Measurements from ENCODE around the gene BCL7C. TPM values are rescaled to one million over a fixed set of nuclear protein-coding genes. Genes with fewer than 3 reads are reported as not detected.

BCL7C gene
- total RNA-seq, 2 donors from 2014 or later, result 22.5 to 22.8 TPM

- Mint-ChIP-seq H3K4me3 (peak overlapping the region; percentile 53), H3K4me1 (peaks cover 32% of the 10 kb centered on the region), H3K27ac (peak overlapping the region; percentile 83), H3K36me3 (ENCODE audit: low read depth) (peaks cover 2% of the 10 kb centered on the region), H3K27me3 (no peaks in the 10 kb centered on the region)
- H3K9me3 ChIP-seq (ENCODE audit: control insufficient read depth, low read length, poor library complexity, severe bottlenecking), result no peaks in the 10 kb centered on the region
- ATAC-seq, result no peak
- DNase-seq, result no peak
Measured at GRCh38 chr16:30925995-30926811, 32.3 kb upstream of the BCL7C start.

GRCh38 chr16:30925632-30925987 is 31.7 kb upstream of the BCL7C start:
- Mint-ChIP-seq H3K4me3 (peak overlapping the region; percentile 28), H3K27ac (peak overlapping the region; percentile 83), H3K36me3 (ENCODE audit: low read depth) (no peaks in the 10 kb centered on the region), H3K4me1 (peaks cover 29% of the 10 kb centered on the region), H3K27me3 (no peaks in the 10 kb centered on the region)
- H3K9me3 ChIP-seq (ENCODE audit: control insufficient read depth, low read length, poor library complexity, severe bottlenecking), result no peaks in the 10 kb centered on the region
- no peak for DNase-seq
- ATAC-seq, result no peak

- H3K9me3 ChIP-seq (ENCODE audit: control insufficient read depth, low read length, poor library complexity, severe bottlenecking), result no peaks in the 10 kb centered on the region
- ATAC-seq (no peak), DNase-seq (no peak)
- H3K36me3 Mint-ChIP-seq (ENCODE audit: low read depth), result no peaks in the 10 kb centered on the region
- no peaks in the 10 kb centered on the region for H3K27me3 Mint-ChIP-seq
- H3K27ac Mint-ChIP-seq, result peak overlapping the region; percentile 54
- peak overlapping the region; percentile 83 for H3K4me3 Mint-ChIP-seq
- peaks cover 29% of the 10 kb centered on the region for H3K4me1 Mint-ChIP-seq
Measured at GRCh38 chr16:30924913-30925631, 31.2 kb upstream of the BCL7C start.

GRCh38 chr16:30924076-30924912 is 30.4 kb upstream of the BCL7C start:
- Mint-ChIP-seq H3K4me1 (peaks cover 29% of the 10 kb centered on the region), H3K4me3 (peak overlapping the region; percentile 83), H3K36me3 (ENCODE audit: low read depth) (no peaks in the 10 kb centered on the region), H3K27me3 (no peaks in the 10 kb centered on the region), H3K27ac (peak overlapping the region; percentile 54)
- no peaks in the 10 kb centered on the region for H3K9me3 ChIP-seq (ENCODE audit: control insufficient read depth, low read length, poor library complexity, severe bottlenecking)
- no peak for ATAC-seq
- DNase-seq, result no peak

- peak within 1 kb of the TSS; percentile 98 for H3K27ac Mint-ChIP-seq
- no peaks in the 10 kb centered on the region for H3K9me3 ChIP-seq (ENCODE audit: control insufficient read depth, low read length, poor library complexity, severe bottlenecking)
- H3K4me3 Mint-ChIP-seq, result peak within 1 kb of the TSS; percentile 99
- no peaks in the 10 kb centered on the region for H3K36me3 Mint-ChIP-seq (ENCODE audit: low read depth)
- no peak for DNase-seq
- H3K4me1 Mint-ChIP-seq, result peaks cover 29% of the 10 kb centered on the region
- no peaks in the 10 kb centered on the region for H3K27me3 Mint-ChIP-seq
- no peak for ATAC-seq
Measured at GRCh38 chr16:30923554-30924075, 29.7 kb upstream of the BCL7C start, which contains the start of gene FBXL19. FBXL19 (plus strand) TSS chr16:30923572; CDS start chr16:30925755, 2,183 bp downstream.

- DNase-seq (peak; percentile 89 to 94 (median 91)), ATAC-seq (peak; percentile 74)
- H3K9me3 ChIP-seq (ENCODE audit: control insufficient read depth, low read length, poor library complexity, severe bottlenecking), result no peaks in the 10 kb centered on the region
- Mint-ChIP-seq H3K4me1 (peaks cover 29% of the 10 kb centered on the region), H3K27me3 (no peaks in the 10 kb centered on the region), H3K27ac (peak overlapping the region; percentile 98), H3K4me3 (peak overlapping the region; percentile 99), H3K36me3 (ENCODE audit: low read depth) (no peaks in the 10 kb centered on the region)
Measured at GRCh38 chr16:30922960-30923535, 29.2 kb upstream of the BCL7C start.

- peak overlapping the region; percentile 98 for H3K27ac Mint-ChIP-seq
- DNase-seq (peak; percentile 97 to 99 (median 97)), ATAC-seq (peak; percentile 81)
- H3K4me3 Mint-ChIP-seq, result peak overlapping the region; percentile 99
- no peaks in the 10 kb centered on the region for H3K27me3 Mint-ChIP-seq
- peaks cover 29% of the 10 kb centered on the region for H3K4me1 Mint-ChIP-seq
- H3K36me3 Mint-ChIP-seq (ENCODE audit: low read depth), result no peaks in the 10 kb centered on the region
- H3K9me3 ChIP-seq (ENCODE audit: control insufficient read depth, low read length, poor library complexity, severe bottlenecking), result no peaks in the 10 kb centered on the region
Measured at GRCh38 chr16:30922420-30922959, 28.6 kb upstream of the BCL7C start.

GRCh38 chr16:30921748-30922419 is 28.0 kb upstream of the BCL7C start:
- Mint-ChIP-seq H3K27ac (peak overlapping the region; percentile 98), H3K4me1 (peaks cover 29% of the 10 kb centered on the region), H3K36me3 (ENCODE audit: low read depth) (no peaks in the 10 kb centered on the region), H3K4me3 (peak overlapping the region; percentile 99), H3K27me3 (no peaks in the 10 kb centered on the region)
- DNase-seq (peak; percentile 78 to 83 (median 79)), ATAC-seq (no peak)
- no peaks in the 10 kb centered on the region for H3K9me3 ChIP-seq (ENCODE audit: control insufficient read depth, low read length, poor library complexity, severe bottlenecking)

- Mint-ChIP-seq H3K36me3 (ENCODE audit: low read depth) (no peaks in the 10 kb centered on the region), H3K4me1 (peaks cover 25% of the 10 kb centered on the region), H3K27ac (peak overlapping the region; percentile 98), H3K27me3 (no peaks in the 10 kb centered on the region), H3K4me3 (peak overlapping the region; percentile 99)
- DNase-seq (no peak), ATAC-seq (no peak)
- H3K9me3 ChIP-seq (ENCODE audit: control insufficient read depth, low read length, poor library complexity, severe bottlenecking), result no peaks in the 10 kb centered on the region
Measured at GRCh38 chr16:30921459-30921747, 27.5 kb upstream of the BCL7C start.

- DNase-seq, result no peak
- H3K9me3 ChIP-seq (ENCODE audit: control insufficient read depth, low read length, poor library complexity, severe bottlenecking), result no peaks in the 10 kb centered on the region
- H3K4me3 Mint-ChIP-seq, result peak overlapping the region; percentile 47
- H3K36me3 Mint-ChIP-seq (ENCODE audit: low read depth), result no peaks in the 10 kb centered on the region
- H3K4me1 Mint-ChIP-seq, result peaks cover 20% of the 10 kb centered on the region
- H3K27me3 Mint-ChIP-seq, result no peaks in the 10 kb centered on the region
- no peak for ATAC-seq
- peak overlapping the region; percentile 98 for H3K27ac Mint-ChIP-seq
Measured at GRCh38 chr16:30920891-30921290, 27.0 kb upstream of the BCL7C start.

- no peaks in the 10 kb centered on the region for H3K9me3 ChIP-seq (ENCODE audit: control insufficient read depth, low read length, poor library complexity, severe bottlenecking)
- Mint-ChIP-seq H3K27ac (no peak overlapping the region), H3K4me3 (no peak overlapping the region), H3K27me3 (no peaks in the 10 kb centered on the region), H3K36me3 (ENCODE audit: low read depth) (no peaks in the 10 kb centered on the region), H3K4me1 (peaks cover 11% of the 10 kb centered on the region)
- no peak for DNase-seq
- no peak for ATAC-seq
Measured at GRCh38 chr16:30918614-30919013, 24.7 kb upstream of the BCL7C start.

- H3K9me3 ChIP-seq (ENCODE audit: control insufficient read depth, low read length, poor library complexity, severe bottlenecking), result no peaks in the 10 kb centered on the region
- Mint-ChIP-seq H3K36me3 (ENCODE audit: low read depth) (no peaks in the 10 kb centered on the region), H3K4me3 (no peak overlapping the region), H3K4me1 (no peaks in the 10 kb centered on the region), H3K27ac (no peak overlapping the region), H3K27me3 (no peaks in the 10 kb centered on the region)
- DNase-seq (no peak), ATAC-seq (no peak)
Measured at GRCh38 chr16:30914830-30915229, 21.0 kb upstream of the BCL7C start.
